ENCODE results near the gene TEX35.

DNA sequence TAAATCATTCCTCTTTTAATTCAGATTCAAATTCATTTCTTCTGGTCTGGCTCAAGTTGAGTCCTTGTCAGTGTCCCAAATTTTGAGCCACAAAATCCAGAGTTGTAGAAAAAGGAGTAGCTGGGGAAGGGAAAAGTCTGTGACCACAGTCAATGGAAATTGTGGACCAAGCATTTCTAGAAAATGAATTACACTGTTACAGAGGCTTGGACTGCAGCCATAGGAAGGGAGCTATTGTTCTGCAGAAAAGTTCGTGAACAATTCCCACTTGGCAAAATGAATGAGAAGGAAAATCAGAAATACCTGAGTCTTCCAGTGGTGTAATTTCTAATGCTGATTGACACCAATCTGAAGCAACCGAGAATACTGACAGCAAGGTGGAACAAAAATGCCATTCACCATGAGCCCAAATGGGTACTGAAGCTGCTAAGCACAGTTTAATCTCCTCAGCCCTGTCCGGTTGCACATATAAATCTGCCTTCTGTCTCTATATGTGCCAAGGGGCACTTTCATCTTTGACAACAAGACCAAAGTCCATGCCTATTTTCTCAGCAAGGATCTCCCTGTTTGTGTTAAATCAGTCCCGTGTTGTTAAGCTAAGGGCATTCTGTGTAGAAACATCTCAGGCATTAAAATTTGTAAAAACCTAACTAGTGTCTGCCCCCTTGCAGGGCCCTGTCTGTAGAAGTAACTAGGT lies 51.3 kb downstream of the TEX35 start:
- TF ChIP-seq, protein P1, sequence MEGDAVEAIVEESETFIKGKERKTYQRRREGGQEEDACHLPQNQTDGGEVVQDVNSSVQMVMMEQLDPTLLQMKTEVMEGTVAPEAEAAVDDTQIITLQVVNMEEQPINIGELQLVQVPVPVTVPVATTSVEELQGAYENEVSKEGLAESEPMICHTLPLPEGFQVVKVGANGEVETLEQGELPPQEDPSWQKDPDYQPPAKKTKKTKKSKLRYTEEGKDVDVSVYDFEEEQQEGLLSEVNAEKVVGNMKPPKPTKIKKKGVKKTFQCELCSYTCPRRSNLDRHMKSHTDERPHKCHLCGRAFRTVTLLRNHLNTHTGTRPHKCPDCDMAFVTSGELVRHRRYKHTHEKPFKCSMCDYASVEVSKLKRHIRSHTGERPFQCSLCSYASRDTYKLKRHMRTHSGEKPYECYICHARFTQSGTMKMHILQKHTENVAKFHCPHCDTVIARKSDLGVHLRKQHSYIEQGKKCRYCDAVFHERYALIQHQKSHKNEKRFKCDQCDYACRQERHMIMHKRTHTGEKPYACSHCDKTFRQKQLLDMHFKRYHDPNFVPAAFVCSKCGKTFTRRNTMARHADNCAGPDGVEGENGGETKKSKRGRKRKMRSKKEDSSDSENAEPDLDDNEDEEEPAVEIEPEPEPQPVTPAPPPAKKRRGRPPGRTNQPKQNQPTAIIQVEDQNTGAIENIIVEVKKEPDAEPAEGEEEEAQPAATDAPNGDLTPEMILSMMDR (IDR thresholded peaks at IDR 0.05) = no peak
- TF ChIP-seq POLR2A (IDR thresholded peaks at IDR 0.05) = no peak

All from testis (tissue), 2 donors.